ENCODE results near the gene IL17F. TPM values are rescaled to one million over a fixed set of nuclear protein-coding genes. Genes with fewer than 3 reads are reported as not detected.

IL17F gene
- total RNA-seq, 1 experiment from 2014 or later, result not detected

DNA sequence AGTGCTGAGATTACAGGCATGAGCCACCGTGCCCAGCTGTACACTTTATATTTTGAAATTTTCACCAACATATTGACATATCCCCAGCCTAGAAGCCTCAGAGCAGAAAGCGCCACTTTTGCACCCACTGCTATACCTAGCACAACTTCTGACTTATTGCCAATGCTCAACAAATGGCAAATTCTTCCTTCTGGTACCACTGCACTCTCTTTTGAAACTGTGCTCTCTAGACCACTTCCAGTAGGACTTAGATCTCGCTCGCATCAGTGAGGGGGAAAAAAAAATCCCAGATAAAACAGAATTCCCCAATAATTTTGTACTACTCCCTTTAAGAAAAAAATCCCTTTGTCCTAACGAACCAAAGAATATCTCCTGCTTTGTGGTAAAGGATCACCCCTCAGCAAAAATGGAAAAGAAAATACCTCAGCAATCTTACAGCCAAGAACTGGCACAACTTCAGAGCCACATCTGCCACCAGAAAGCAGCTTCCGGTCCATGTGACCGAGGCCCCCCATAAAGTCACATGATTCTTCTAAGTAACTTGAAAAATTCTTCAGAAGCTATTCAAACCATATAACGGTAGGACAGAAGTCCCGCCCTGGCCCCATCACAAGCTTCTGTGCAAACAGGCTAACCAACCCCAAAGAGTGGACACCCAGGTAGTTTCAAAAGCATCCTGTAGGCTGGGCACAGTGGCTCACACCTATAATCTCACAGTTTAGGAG is 18.5 kb upstream of the IL17F start:
- Histone ChIP-seq H3K9ac (ENCODE audit: low read length) (no peak overlapping the region), H4K20me1 (ENCODE audit: low read length) (0 out of 2 replicates have a peak, but pooled peaks cover 7% of the 10 kb centered on the region), H3K27ac (ENCODE audit: low read length) (no peak overlapping the region), H3K36me3 (ENCODE audit: low read depth, low read length) (peaks cover 59% of the 10 kb centered on the region), H3K9me2 (replicated peaks; ENCODE audit: low read length) (no peaks in the 10 kb centered on the region), H2AFZ (ENCODE audit: low read length) (no peak overlapping the region), H3K9me3 (ENCODE audit: low read length) (no peaks in the 10 kb centered on the region), H3K4me1 (ENCODE audit: insufficient read depth, low read length) (peaks cover 15% of the 10 kb centered on the region), H3K79me2 (ENCODE audit: low read length) (no peaks in the 10 kb centered on the region), H3K4me2 (ENCODE audit: low read length) (no peak overlapping the region), H3K4me3 (ENCODE audit: low read length) (no peak overlapping the region), H3F3A (ENCODE audit: low read length, unreplicated experiment) (no peaks in the 10 kb centered on the region), H3K27me3 (ENCODE audit: low read length) (no peaks in the 10 kb centered on the region)
- no peak for TF ChIP-seq EZH2phosphoT487 (IDR thresholded peaks at IDR 0.05; ENCODE audit: borderline replicate concordance, low read length)
- TF ChIP-seq, protein P1, sequence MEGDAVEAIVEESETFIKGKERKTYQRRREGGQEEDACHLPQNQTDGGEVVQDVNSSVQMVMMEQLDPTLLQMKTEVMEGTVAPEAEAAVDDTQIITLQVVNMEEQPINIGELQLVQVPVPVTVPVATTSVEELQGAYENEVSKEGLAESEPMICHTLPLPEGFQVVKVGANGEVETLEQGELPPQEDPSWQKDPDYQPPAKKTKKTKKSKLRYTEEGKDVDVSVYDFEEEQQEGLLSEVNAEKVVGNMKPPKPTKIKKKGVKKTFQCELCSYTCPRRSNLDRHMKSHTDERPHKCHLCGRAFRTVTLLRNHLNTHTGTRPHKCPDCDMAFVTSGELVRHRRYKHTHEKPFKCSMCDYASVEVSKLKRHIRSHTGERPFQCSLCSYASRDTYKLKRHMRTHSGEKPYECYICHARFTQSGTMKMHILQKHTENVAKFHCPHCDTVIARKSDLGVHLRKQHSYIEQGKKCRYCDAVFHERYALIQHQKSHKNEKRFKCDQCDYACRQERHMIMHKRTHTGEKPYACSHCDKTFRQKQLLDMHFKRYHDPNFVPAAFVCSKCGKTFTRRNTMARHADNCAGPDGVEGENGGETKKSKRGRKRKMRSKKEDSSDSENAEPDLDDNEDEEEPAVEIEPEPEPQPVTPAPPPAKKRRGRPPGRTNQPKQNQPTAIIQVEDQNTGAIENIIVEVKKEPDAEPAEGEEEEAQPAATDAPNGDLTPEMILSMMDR (conservative IDR thresholded peaks at IDR 0.05; ENCODE audit: low read depth, low read length), result no peak
- no peak for TF ChIP-seq EZH2 (IDR thresholded peaks at IDR 0.05; ENCODE audit: low read length, unreplicated experiment)
- intact Hi-C loops (cut with micrococcal nuclease), result loop anchor here (1.0 to 2.0 kb wide), 2 partner anchors 28 to 99 kb away; no protein-coding TSS in a partner anchor
- POLR2A ChIA-PET (ENCODE audit: unreplicated experiment), result no interaction called here
- no TSS peak for BruUV-seq (replicated peaks)
- DNase-seq (no peak), ATAC-seq (no peak)
- CTCF ChIA-PET, result no interaction called here

DNA sequence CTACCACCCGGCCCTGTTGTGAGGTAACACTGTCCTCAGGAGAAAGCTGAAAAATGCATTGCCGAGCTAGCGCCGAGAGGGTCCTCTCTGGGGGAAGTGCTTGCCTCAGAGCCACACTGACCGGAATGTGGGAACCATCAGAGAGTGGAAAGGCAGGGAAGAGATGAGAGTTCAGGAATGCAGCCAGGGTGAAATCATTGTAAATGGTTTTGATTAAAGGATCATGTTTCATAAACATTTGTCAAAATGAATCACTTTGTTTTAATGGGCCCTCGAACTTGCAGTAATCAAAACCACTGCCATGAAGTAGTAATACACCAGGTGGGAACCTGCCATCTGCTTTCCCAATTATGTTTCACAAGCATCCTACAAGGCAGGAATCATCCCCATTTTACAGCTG is 16.9 kb upstream of the IL17F start:
- H3K4me2 ChIP-seq (ENCODE audit: low read length), result no peak overlapping the region
- H3K27ac ChIP-seq (ENCODE audit: low read length), result no peak overlapping the region
- DNase-seq, result peak; percentile 57
- no peaks in the 10 kb centered on the region for H3K9me2 ChIP-seq (replicated peaks; ENCODE audit: low read length)
- no peaks in the 10 kb centered on the region for H3K9me3 ChIP-seq (ENCODE audit: low read length)
- intact Hi-C loops (cut with micrococcal nuclease), result no loop called here
- 0 out of 2 replicates have a peak, but pooled peaks cover 7% of the 10 kb centered on the region for H4K20me1 ChIP-seq (ENCODE audit: low read length)
- CTCF ChIA-PET, result interaction anchor here (0.6 kb wide), 1 partner anchor 214 kb away, joined by 3 read pairs; no protein-coding TSS in a partner anchor
- H3K79me2 ChIP-seq (ENCODE audit: low read length), result no peaks in the 10 kb centered on the region
- no peak overlapping the region for H2AFZ ChIP-seq (ENCODE audit: low read length)
- no peaks in the 10 kb centered on the region for H3K27me3 ChIP-seq (ENCODE audit: low read length)
- BruUV-seq (replicated peaks), result no TSS peak
- H3K9ac ChIP-seq (ENCODE audit: low read length), result no peak overlapping the region
- POLR2A ChIA-PET (ENCODE audit: unreplicated experiment), result no interaction called here
- no peaks in the 10 kb centered on the region for H3F3A ChIP-seq (ENCODE audit: low read length, unreplicated experiment)
- H3K36me3 ChIP-seq (ENCODE audit: low read depth, low read length), result peaks cover 50% of the 10 kb centered on the region
- peak; percentile 78 for ATAC-seq
- H3K4me3 ChIP-seq (ENCODE audit: low read length), result no peak overlapping the region
- TF ChIP-seq, protein P1 (conservative IDR thresholded peaks at IDR 0.05; ENCODE audit: low read depth, low read length), result no peak
- TF ChIP-seq EZH2phosphoT487 (IDR thresholded peaks at IDR 0.05; ENCODE audit: borderline replicate concordance, low read length) (no peak), EZH2 (IDR thresholded peaks at IDR 0.05; ENCODE audit: low read length, unreplicated experiment) (no peak)
- H3K4me1 ChIP-seq (ENCODE audit: insufficient read depth, low read length), result peaks cover 15% of the 10 kb centered on the region

DNA sequence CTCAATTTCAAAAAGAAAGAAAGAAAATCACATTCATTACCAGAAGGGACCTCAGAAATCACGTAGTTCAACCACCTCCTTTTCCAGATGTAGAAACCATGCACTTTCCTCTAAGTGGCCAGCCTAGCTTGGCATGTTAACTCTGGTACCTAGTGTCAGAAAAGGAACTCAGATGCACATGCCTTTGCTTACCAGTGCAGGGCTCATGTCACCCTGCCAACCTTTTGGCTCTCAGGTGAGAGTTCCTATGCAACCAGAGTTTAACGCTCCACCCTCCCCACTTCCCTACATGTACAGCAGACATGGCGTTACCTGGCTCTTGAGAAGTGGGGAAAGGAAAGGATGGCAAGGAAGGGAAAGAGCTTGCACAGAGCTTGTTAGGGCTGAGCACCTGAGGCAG is 16.3 kb upstream of the IL17F start:
- Histone ChIP-seq H3F3A (ENCODE audit: low read length, unreplicated experiment) (no peaks in the 10 kb centered on the region), H4K20me1 (ENCODE audit: low read length) (0 out of 2 replicates have a peak, but pooled peaks cover 7% of the 10 kb centered on the region), H3K4me1 (ENCODE audit: insufficient read depth, low read length) (peaks cover 15% of the 10 kb centered on the region), H3K27ac (ENCODE audit: low read length) (no peak overlapping the region), H3K4me2 (ENCODE audit: low read length) (no peak overlapping the region), H2AFZ (ENCODE audit: low read length) (no peak overlapping the region), H3K79me2 (ENCODE audit: low read length) (no peaks in the 10 kb centered on the region), H3K27me3 (ENCODE audit: low read length) (no peaks in the 10 kb centered on the region), H3K9ac (ENCODE audit: low read length) (no peak overlapping the region), H3K4me3 (ENCODE audit: low read length) (no peak overlapping the region), H3K9me3 (ENCODE audit: low read length) (no peaks in the 10 kb centered on the region), H3K36me3 (ENCODE audit: low read depth, low read length) (peaks cover 45% of the 10 kb centered on the region), H3K9me2 (replicated peaks; ENCODE audit: low read length) (no peaks in the 10 kb centered on the region)
- no peak for TF ChIP-seq EZH2phosphoT487 (IDR thresholded peaks at IDR 0.05; ENCODE audit: borderline replicate concordance, low read length)
- TF ChIP-seq, protein P1 (conservative IDR thresholded peaks at IDR 0.05; ENCODE audit: low read depth, low read length), result no peak
- no peak for TF ChIP-seq EZH2 (IDR thresholded peaks at IDR 0.05; ENCODE audit: low read length, unreplicated experiment)
- BruUV-seq (replicated peaks), result no TSS peak
- DNase-seq, result no peak
- intact Hi-C loops (cut with micrococcal nuclease), result no loop called here
- ChIA-PET POLR2A (ENCODE audit: unreplicated experiment) (no interaction called here), CTCF (no interaction called here)
- no peak for ATAC-seq
